ENCODE measurements around the gene CA5A. TPM values are rescaled to one million over a fixed set of nuclear protein-coding genes. Genes with fewer than 3 reads are reported as not detected.
A peak's percentile ranks its signal among the peaks of the same experiment; 100 is the strongest.
"Not testable (repeated sequence)": the region's sequence is repeated elsewhere in the genome, so short reads cannot be mapped to it uniquely, and the experiment has no call there.

CA5A gene
- total and polyA plus RNA-seq, 5 donors: not detected

DNA sequence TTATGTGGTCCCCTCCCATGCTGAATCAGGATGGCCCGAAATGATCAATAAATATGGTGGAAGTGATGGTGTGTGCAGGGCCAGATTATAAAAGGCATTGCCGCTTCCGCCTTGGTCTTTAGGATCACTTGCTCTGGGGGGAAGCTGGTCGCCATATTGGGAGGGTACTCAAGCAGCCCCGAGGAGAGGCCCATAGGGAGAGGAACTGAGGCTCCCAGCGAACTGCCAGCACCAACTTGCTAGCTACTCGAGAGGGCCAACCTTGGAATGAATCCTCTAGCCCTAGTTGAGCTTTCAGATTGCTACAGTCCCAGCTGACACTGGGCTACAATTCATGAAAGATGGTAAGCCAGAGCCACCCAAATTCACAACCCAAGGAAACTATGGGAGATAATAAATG lies 48.0 kb downstream of the CA5A start:
- H3K4me3 ChIP-seq (ENCODE audit: low read length); H3K27me3 ChIP-seq (ENCODE audit: control insufficient read depth, insufficient read depth); ATAC-seq; DNase-seq; intact Hi-C loops (cut with DNase I); H3K9me3 ChIP-seq (ENCODE audit: control insufficient read depth, low read length); H3K4me1 ChIP-seq (ENCODE audit: control insufficient read depth, insufficient read depth, low read length); H3K27ac ChIP-seq (ENCODE audit: low read length): not testable (repeated sequence)
- WGBS: 89% methylated on average over 7 of the region's 7 CpGs

DNA sequence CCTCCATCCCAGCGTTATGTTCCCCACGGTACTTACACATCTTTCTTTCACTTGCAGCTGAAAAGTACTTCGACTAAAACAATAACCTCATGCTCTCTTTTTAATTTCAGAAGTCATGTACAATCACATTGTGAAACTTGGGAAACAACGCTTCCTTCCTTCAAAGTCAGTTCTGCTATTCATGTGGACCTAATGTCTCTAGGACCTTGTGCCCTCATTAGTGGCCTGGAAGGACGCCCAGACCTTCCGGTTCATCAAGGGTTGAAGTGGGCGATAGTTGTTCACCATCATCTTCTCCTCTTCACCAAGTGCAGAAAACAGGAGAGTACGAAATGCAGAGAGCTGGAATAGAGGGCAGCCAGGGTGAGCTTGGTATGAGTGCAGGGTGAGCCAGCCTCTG lies 48.4 kb downstream of the CA5A start:
- H3K4me3 ChIP-seq (ENCODE audit: low read length); H3K4me1 ChIP-seq (ENCODE audit: control insufficient read depth, insufficient read depth, low read length); intact Hi-C loops (cut with DNase I); DNase-seq; H3K27ac ChIP-seq (ENCODE audit: low read length); H3K27me3 ChIP-seq (ENCODE audit: control insufficient read depth, insufficient read depth); ATAC-seq; H3K9me3 ChIP-seq (ENCODE audit: control insufficient read depth, low read length): not testable (repeated sequence)
- WGBS: 63% methylated on average over 8 of the region's 8 CpGs

DNA sequence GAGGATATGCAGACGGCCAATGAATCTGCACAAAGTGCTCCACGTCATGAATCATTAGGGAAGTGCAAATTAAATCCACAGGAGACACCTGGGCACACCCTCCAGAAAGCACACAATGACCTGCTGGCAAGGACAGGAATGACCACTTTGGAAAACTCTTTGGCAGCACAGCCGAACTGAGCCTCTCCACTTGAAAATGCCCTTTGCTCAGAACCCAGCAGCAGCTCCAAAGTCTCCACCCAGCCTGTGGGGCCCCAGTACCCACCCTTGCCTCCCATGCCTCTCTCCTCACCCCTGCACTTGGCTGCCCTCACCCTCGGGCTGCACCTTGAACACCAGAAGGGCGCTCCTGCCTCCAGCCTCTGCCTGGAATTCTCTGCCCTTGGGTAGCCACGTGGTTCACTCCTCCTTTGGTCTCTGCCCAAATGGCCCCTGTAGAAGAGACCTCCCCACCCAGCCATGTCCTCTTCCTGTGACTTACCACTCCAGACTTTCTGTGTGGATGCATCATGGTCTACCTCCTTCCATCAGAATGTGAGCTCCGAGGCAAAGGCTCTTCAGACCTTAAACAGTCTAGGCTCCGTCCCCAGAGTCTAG lies 50.9 kb downstream of the CA5A start:
- H3K4me1 ChIP-seq (ENCODE audit: control insufficient read depth, insufficient read depth, low read length); DNase-seq; H3K9me3 ChIP-seq (ENCODE audit: control insufficient read depth, low read length); intact Hi-C loops (cut with DNase I); H3K27me3 ChIP-seq (ENCODE audit: control insufficient read depth, insufficient read depth); H3K4me3 ChIP-seq (ENCODE audit: low read length): not testable (repeated sequence)
- 61% methylated on average over 8 of the region's 8 CpGs for WGBS
- peak; percentile 44 to 70 for ATAC-seq
- peak overlapping the region; percentile 29 for H3K27ac ChIP-seq (ENCODE audit: low read length)

DNA sequence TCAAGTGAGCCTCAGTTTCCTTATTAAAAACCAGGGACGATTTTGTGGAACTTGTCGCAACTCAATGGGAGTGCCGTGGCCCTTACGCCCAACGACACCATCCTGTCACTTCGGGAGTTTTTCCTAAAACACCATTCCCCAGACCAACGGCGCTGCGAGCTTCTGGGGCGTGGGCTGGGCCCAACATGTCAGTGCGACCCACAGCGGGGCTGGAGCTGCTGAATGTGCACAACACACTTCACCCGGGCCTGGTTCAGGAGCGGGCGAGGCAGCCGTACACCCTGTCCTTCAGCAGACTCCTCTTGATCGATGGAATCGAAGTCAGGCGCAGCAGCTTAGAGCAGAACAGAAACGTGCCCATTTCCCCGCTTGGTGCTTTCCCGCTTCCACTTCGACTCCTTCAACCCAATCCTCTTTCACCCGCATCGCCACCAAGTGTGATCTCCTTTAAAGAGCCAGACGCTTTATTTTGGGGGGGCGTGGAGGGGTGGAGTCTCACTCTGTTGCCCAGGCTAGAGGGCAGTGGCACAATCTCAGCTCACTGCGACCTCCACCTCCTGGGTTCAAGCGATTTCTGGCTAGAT lies 53.8 kb downstream of the CA5A start:
- no peak for DNase-seq
- Histone ChIP-seq H3K9me3 (ENCODE audit: control insufficient read depth, low read length) (no peaks in the 10 kb centered on the region), H3K27me3 (ENCODE audit: control insufficient read depth, insufficient read depth) (no peaks in the 10 kb centered on the region), H3K4me3 (ENCODE audit: low read length) (no peak overlapping the region), H3K4me1 (ENCODE audit: control insufficient read depth, insufficient read depth, low read length) (no peaks in the 10 kb centered on the region), H3K27ac (ENCODE audit: low read length) (no peak overlapping the region)
- ATAC-seq: no peak
- WGBS: 92% methylated on average over 29 of the region's 29 CpGs
- intact Hi-C loops (cut with DNase I): no loop called here

DNA sequence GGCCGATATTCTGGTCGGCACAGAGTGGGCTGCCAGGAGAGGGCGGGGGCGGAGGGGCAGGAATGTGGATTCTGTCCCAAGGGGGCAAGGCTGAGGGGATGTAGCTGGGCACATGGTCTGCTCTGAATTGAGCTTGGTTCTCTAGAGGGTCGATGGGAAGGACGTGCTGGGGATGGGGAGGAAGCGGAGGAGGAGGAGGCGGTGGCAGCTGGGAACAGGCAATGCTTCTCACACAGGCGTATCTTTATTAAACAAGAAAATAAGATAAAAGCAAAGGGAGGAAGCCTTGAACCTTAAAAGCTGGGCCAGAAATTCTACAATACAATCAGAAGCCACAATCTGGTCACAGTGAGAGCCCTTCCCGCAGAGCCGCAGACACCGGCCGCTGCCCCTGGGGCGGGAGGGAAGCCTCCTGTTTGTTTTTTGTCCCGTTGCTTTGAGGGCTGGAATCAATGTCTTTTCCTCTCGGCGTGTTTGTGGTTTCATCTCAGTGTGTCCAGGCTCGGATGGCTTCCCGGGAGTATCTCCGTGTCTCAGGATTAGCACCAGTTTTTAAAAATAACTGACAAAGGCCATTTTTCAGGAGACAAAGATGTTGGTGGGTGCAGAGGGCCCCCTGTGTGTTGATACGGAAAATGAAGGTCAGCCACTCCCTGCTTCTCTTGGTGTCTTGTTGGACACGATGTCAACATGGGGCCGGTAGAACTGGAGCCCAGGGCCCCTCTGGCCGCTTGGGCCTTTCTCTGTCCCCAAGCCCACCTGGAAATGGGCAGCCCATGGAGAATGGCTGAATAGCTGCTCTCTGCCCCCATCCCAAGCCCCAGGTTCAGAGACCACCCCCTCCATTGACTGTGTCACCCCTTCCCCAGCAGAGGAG lies 54.8 kb downstream of the CA5A start:
- H3K27me3 ChIP-seq (ENCODE audit: control insufficient read depth, insufficient read depth): no peaks in the 10 kb centered on the region

DNA sequence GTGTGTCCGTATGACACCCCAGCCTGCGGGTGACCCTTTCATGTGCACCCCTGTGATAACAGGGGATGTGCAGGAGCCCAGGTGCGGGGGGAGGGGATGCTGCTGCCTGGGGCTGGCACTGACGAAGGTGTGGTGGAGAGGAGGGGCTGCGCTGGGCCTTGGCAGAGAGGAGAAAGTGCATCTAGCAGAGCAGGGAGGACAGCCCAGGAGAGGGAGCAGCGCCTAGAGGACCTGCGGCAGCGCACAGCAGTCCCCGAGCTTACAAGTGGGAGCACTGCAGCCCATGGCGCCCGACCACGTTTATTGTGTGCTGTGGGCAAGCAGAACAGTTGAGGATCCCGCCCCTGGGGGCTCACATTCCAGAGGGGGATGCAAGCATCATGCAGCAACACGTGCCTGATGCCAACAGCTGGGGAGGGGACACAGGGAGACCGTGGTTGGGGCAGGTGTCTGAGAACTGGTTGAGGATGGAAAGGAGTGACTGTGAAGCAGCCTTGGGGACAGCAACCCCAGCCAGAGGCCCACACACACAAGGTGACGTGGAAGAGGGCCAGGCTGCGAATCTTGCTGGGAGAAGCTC lies 56.1 kb downstream of the CA5A start:
- intact Hi-C loops (cut with DNase I): no loop called here
- H3K9me3 ChIP-seq (ENCODE audit: control insufficient read depth, low read length): no peaks in the 10 kb centered on the region
- 73% methylated on average over 17 of the region's 17 CpGs for WGBS
- H3K4me1 ChIP-seq (ENCODE audit: control insufficient read depth, insufficient read depth, low read length): no peaks in the 10 kb centered on the region
- no peaks in the 10 kb centered on the region for H3K27me3 ChIP-seq (ENCODE audit: control insufficient read depth, insufficient read depth)
- no peak overlapping the region for H3K4me3 ChIP-seq (ENCODE audit: low read length)
- DNase-seq (no peak), ATAC-seq (no peak)
- H3K27ac ChIP-seq (ENCODE audit: low read length): no peak overlapping the region

More for the DNA sequence above, 54.8 kb downstream of the CA5A start:
- no peak for DNase-seq
- Histone ChIP-seq H3K9me3 (ENCODE audit: control insufficient read depth, low read length) (no peaks in the 10 kb centered on the region), H3K27ac (ENCODE audit: low read length) (no peak overlapping the region), H3K4me1 (ENCODE audit: control insufficient read depth, insufficient read depth, low read length) (no peaks in the 10 kb centered on the region), H3K4me3 (ENCODE audit: low read length) (no peak overlapping the region)
- intact Hi-C loops (cut with DNase I): no loop called here
- peak; percentile 37 to 64 for ATAC-seq
- 30% methylated on average over 24 of the region's 24 CpGs for WGBS

DNA sequence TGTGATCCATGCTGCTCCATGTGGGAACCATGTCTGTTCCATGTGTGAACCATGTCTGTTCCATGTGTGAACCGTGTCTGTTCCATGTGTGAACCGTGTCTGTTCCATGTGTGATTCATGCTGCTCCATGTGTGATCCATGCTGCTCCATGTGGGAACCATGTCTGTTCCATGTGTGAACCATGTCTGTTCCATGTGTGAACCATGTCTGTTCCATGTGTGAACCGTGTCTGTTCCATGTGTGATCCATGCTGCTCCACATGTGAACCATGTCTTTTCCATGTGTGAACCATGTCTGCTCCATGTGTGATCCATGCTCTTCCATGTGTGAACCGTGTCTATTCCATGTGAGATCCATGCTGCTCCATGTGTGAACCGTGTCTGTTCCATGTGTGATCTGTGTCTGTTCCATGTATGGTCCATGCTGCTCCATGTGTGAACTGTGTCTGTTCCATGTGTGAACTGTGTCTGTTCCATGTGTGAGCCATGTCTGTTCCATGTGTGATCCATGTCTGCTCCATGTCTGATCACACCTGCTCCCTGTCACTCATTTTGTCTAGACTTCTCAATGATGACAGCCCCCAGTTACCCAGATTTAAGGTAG lies 56.8 kb downstream of the CA5A start:
- intact Hi-C loops (cut with DNase I); H3K27ac ChIP-seq (ENCODE audit: low read length); ATAC-seq; H3K9me3 ChIP-seq (ENCODE audit: control insufficient read depth, low read length); H3K4me1 ChIP-seq (ENCODE audit: control insufficient read depth, insufficient read depth, low read length); H3K4me3 ChIP-seq (ENCODE audit: low read length); H3K27me3 ChIP-seq (ENCODE audit: control insufficient read depth, insufficient read depth); DNase-seq: not testable (repeated sequence)
- 98% methylated on average over 5 of the region's 5 CpGs for WGBS

DNA sequence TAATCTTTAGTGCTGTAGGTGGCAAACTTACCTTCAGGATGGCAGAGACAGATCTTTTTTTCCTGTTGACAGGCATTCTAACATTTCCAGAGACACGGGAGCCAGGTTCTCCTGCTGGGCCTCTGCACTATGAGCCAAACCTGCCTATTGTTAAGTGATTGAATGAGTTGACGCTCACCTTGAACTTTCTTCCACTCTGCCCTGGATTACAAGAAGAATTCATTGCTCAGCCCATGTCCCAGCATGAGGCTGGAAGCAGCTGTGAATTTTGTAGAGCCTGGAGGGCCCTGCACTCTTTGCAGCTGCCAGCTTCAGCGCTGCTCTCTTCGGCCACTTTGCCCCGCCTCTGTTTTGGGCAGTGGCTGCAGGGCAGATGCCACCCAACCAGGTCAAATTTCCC lies 57.6 kb downstream of the CA5A start:
- Histone ChIP-seq H3K4me1 (ENCODE audit: control insufficient read depth, insufficient read depth, low read length) (no peaks in the 10 kb centered on the region), H3K27ac (ENCODE audit: low read length) (no peak overlapping the region), H3K27me3 (ENCODE audit: control insufficient read depth, insufficient read depth) (no peaks in the 10 kb centered on the region), H3K9me3 (ENCODE audit: control insufficient read depth, low read length) (no peaks in the 10 kb centered on the region), H3K4me3 (ENCODE audit: low read length) (no peak overlapping the region)
- ATAC-seq: no peak
- 85% methylated on average over 5 of the region's 5 CpGs for WGBS
- DNase-seq: no peak
- intact Hi-C loops (cut with DNase I): no loop called here

DNA sequence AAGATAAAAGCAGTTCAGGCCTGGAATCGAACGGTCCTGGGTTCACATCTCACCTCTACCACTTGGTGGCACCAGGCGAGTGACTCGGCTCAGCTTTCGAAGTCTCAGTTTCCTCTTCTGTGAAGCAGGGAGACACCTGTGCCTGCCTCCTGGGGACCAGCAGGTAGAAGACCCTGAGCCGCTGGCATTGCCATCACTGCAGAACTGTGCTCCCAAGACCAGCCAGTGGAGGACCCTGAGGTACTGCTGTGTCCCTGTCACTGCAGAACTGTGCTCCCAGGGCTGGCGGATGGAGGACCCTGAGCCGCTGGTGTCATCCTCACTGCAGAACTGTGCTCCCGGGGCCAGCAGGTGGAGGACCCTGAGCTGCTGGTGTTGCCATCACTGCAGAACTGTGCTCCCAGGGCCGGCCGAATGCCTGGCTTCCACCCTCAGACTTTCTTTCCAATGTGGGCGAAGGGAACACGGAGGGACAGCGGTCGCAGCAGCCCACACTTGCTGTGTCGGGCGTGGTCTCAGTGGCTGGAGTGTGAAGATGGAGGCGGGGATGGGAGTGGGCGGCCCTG lies 58.3 kb downstream of the CA5A start:
- WGBS: 85% methylated on average over 19 of the region's 19 CpGs
- H3K27ac ChIP-seq (ENCODE audit: low read length): no peak overlapping the region
- no peaks in the 10 kb centered on the region for H3K4me1 ChIP-seq (ENCODE audit: control insufficient read depth, insufficient read depth, low read length)
- no peaks in the 10 kb centered on the region for H3K27me3 ChIP-seq (ENCODE audit: control insufficient read depth, insufficient read depth)
- DNase-seq (no peak), ATAC-seq (no peak)
- no peak overlapping the region for H3K4me3 ChIP-seq (ENCODE audit: low read length)
- intact Hi-C loops (cut with DNase I): no loop called here
- H3K9me3 ChIP-seq (ENCODE audit: control insufficient read depth, low read length): no peaks in the 10 kb centered on the region

DNA sequence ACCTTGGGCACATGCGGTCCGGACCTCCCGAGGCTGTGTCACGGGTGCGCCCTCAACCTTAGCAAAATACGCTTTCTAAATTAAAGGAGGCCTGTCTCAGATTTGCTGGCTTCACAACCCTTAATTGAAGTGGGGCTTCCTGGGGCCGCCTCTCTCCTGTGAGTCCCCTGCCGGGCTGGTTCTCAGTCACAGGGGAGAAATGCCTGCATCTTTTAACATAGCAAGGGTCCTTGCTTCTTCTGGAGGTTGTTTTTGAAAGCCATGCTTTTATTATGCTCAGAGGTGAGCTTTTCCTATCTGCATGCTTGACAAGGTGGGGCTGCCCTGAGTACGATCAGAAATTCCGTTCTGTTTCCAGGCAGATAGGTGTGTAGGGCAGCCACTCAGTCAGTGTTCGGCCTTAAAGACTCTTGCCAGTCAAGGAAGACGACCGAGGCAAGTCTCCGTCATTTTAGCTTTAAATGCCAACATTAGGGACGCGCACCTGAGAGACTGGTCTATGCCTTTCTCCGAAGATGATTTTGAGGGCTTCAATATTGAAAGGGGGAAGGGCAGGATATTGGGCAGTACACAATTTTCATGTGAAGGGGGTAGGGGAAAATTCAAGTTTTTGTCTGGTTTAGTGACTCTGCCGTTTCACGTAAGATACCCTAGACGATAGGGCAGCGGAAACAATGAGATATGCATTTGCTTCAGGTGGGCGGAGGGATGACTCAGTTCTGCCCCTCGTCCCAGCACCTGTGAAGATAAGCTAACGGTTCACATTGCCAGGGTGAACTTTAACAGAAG lies 61.5 kb downstream of the CA5A start:
- no peaks in the 10 kb centered on the region for H3K9me3 ChIP-seq (ENCODE audit: control insufficient read depth, low read length)
- H3K27me3 ChIP-seq (ENCODE audit: control insufficient read depth, insufficient read depth): no peaks in the 10 kb centered on the region
- no peak overlapping the region for H3K4me3 ChIP-seq (ENCODE audit: low read length)
- no peak for ATAC-seq
- 54% methylated on average over 24 of the region's 24 CpGs for WGBS
- intact Hi-C loops (cut with DNase I): loop anchor here in 2 of 4 donors (5.0 kb wide), 2 partner anchors 93 to 98 kb away; no protein-coding TSS in a partner anchor
- no peak overlapping the region for H3K27ac ChIP-seq (ENCODE audit: low read length)
- no peaks in the 10 kb centered on the region for H3K4me1 ChIP-seq (ENCODE audit: control insufficient read depth, insufficient read depth, low read length)
- no peak for DNase-seq

Data from right cardiac atrium (tissue), 5 donors.